SU-DHL-6 (cell line): ENCODE measurements around the gene PDPK1.

Source experiments
- H2AFZ ChIP-seq: fragments of 200-600 bp; sonication (generic); 2 replicates; pipeline ENCODE4 v1.6.1; 2014; ENCODE audit warnings: low read depth, mild to moderate bottlenecking, moderate library complexity, mixed read lengths, antibody characterized with exemption, low read length; ENCODE audit not compliant: severe bottlenecking
- H3F3A ChIP-seq: fragments of 200-600 bp; shearing (Covaris generic); 2 replicates; pipeline ENCODE4 v1.6.0; 2016; ENCODE audit warnings: antibody characterized with exemption, mild to moderate bottlenecking; ENCODE audit not compliant: insufficient read depth
- H3K27ac ChIP-seq: fragments of 200-600 bp; sonication (generic); 2 replicates; pipeline ENCODE4 v1.5.1; 2016; ENCODE audit warnings: low read depth, mild to moderate bottlenecking, low read length, moderate library complexity, mixed read lengths
- H3K27me3 ChIP-seq: fragments of 200-600 bp; sonication (generic), shearing (Covaris generic); 2 replicates; pipeline ENCODE4 v1.6.0; 2014; ENCODE audit warnings: mild to moderate bottlenecking, low read length
- H3K36me3 ChIP-seq: fragments of 200-600 bp; sonication (generic); 2 replicates; pipeline ENCODE4 v1.6.1; 2014; ENCODE audit warnings: mild to moderate bottlenecking, low read length, mixed read lengths
- H3K4me2 ChIP-seq: fragments of 300-600, 200-600 bp; shearing (Covaris generic), sonication (generic); 2 replicates; pipeline ENCODE4 v1.6.0; 2014; ENCODE audit warnings: low read length, low read depth, mild to moderate bottlenecking; ENCODE audit not compliant: poor library complexity, severe bottlenecking
- H3K4me3 ChIP-seq: fragments of 200-600 bp; sonication (generic); 2 replicates; pipeline ENCODE4 v1.5.1; 2014; ENCODE audit warnings: antibody characterized with exemption, low read length, mild to moderate bottlenecking, mixed read lengths; ENCODE audit not compliant: insufficient read depth, poor library complexity, severe bottlenecking
- H3K79me2 ChIP-seq: fragments of 200-600 bp; sonication (generic); 2 replicates; pipeline ENCODE4 v1.6.1; 2014; ENCODE audit warnings: mild to moderate bottlenecking, low read length, moderate library complexity; ENCODE audit not compliant: insufficient read depth
- H3K9ac ChIP-seq: fragments of 200-600 bp; sonication (generic); 2 replicates; pipeline ENCODE4 v1.7.0; 2014; ENCODE audit warnings: mild to moderate bottlenecking, low read length
- H3K9me2 ChIP-seq: fragments of 200-600 bp; sonication (generic); replicated peaks from 2 replicates; pipeline ENCODE4 v1.6.1; 2014; ENCODE audit warnings: low read length; ENCODE audit not compliant: insufficient read depth
- H3K9me3 ChIP-seq: fragments of 200-600 bp; sonication (generic); 2 replicates; pipeline ENCODE4 v1.6.1; 2014; ENCODE audit warnings: low read length, mixed read lengths; ENCODE audit not compliant: insufficient read depth
- H4K20me1 ChIP-seq: fragments of 200-600 bp; sonication (generic); 2 replicates; pipeline ENCODE4 v1.6.1; 2014; ENCODE audit warnings: low read depth, mild to moderate bottlenecking, antibody characterized with exemption, low read length, moderate library complexity, mixed read lengths
- CTCF ChIP-seq: fragments of 200-600 bp; sonication (generic); IDR thresholded peaks from one replicate; pipeline ENCODE4 v1.5.1; 2017; ENCODE audit warnings: antibody characterized with exemption, mild to moderate bottlenecking, low read length, moderate library complexity; ENCODE audit not compliant: insufficient read depth, poor library complexity, severe bottlenecking
- EZH2phosphoT487 ChIP-seq: fragments of 200-600 bp; sonication (generic), shearing (Covaris generic); conservative IDR thresholded peaks from 2 replicates; pipeline ENCODE4 v1.6.1; 2018; ENCODE audit warnings: mild to moderate bottlenecking, antibody characterized with exemption, low read length, moderate library complexity, mixed read lengths

The PDPK1 gene

GRCh38 chr16:2584729-2585650 lies 47.2 kb downstream of the PDPK1 start:
- H3K9me3 ChIP-seq = no peaks in the 10 kb centered on the region
- no peak overlapping the region for H3K27ac ChIP-seq
- no peaks in the 10 kb centered on the region for H3K36me3 ChIP-seq
- no peak overlapping the region for H3K4me3 ChIP-seq
- no peak overlapping the region for H2AFZ ChIP-seq
- no peaks in the 10 kb centered on the region for H4K20me1 ChIP-seq
- no peaks in the 10 kb centered on the region for H3K9me2 ChIP-seq
- no peaks in the 10 kb centered on the region for H3K79me2 ChIP-seq
- H3F3A ChIP-seq = no peaks in the 10 kb centered on the region
- no peaks in the 10 kb centered on the region for H3K27me3 ChIP-seq
- H3K4me2 ChIP-seq = no peak overlapping the region
- H3K9ac ChIP-seq = no peak overlapping the region
- no peak for TF ChIP-seq CTCF

DNA sequence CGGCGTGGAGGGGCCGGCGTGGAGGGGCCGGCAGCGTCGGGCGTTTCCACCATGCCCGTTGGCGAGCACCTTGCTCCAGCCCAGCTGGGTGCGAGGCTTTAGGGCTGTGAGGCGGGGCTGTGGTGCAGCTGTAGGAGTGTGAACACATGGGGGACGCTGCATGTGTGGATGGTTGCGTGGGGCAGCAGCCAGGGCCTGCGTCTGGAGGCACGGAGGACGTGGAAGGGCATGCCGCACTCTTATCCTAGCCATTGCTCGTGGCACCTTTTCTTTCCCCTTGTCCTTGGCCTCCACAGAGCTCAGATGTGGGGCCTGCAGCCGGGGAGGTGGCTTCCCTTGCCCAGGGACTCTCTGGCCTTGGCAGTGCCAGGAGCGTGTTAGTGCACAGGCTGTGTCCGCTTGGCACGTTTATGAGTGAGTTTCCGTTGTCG lies 47.8 kb downstream of the PDPK1 start:
- H4K20me1 ChIP-seq = no peaks in the 10 kb centered on the region
- no peak overlapping the region for H3K4me3 ChIP-seq
- H3F3A ChIP-seq = no peaks in the 10 kb centered on the region
- TF ChIP-seq EZH2phosphoT487 = no peak
- no peak for TF ChIP-seq CTCF
- H3K9me3 ChIP-seq = no peaks in the 10 kb centered on the region
- no peaks in the 10 kb centered on the region for H3K79me2 ChIP-seq
- H2AFZ ChIP-seq = no peak overlapping the region
- H3K27me3 ChIP-seq = no peaks in the 10 kb centered on the region
- H3K9ac ChIP-seq = no peak overlapping the region
- H3K27ac ChIP-seq = no peak overlapping the region
- no peaks in the 10 kb centered on the region for H3K36me3 ChIP-seq
- no peak overlapping the region for H3K4me2 ChIP-seq
- H3K9me2 ChIP-seq = no peaks in the 10 kb centered on the region

DNA sequence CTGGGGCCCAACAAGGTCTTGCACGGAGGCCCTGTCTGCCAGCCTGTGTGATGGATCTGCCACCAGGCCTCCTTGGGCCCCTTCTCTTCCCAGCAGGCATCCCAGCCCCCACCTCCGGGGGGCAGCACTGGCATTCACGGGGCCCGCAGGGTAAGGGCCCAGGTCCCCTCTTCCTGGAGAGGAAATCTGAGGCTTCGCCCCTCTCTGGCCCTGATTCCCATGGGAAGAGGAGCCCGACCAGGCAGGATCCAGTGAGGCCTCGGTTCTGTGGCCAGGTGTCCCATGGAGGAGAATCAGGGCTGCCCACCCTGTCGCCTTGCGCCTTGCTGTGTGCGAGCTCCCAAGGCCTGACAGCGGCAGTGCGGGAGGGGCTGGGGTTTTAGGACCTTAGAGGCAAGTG lies 48.4 kb downstream of the PDPK1 start:
- Histone ChIP-seq H3K4me2 (no peak overlapping the region), H4K20me1 (no peaks in the 10 kb centered on the region), H3K36me3 (no peaks in the 10 kb centered on the region; the same call in 1 of the 2 replicates), H3K9ac (no peak overlapping the region), H3K27me3 (no peaks in the 10 kb centered on the region), H2AFZ (no peak overlapping the region), H3K9me3 (no peaks in the 10 kb centered on the region), H3K9me2 (no peaks in the 10 kb centered on the region), H3F3A (no peaks in the 10 kb centered on the region), H3K79me2 (no peaks in the 10 kb centered on the region), H3K27ac (no peak overlapping the region), H3K4me3 (no peak overlapping the region)
- TF ChIP-seq EZH2phosphoT487 = no peak

DNA sequence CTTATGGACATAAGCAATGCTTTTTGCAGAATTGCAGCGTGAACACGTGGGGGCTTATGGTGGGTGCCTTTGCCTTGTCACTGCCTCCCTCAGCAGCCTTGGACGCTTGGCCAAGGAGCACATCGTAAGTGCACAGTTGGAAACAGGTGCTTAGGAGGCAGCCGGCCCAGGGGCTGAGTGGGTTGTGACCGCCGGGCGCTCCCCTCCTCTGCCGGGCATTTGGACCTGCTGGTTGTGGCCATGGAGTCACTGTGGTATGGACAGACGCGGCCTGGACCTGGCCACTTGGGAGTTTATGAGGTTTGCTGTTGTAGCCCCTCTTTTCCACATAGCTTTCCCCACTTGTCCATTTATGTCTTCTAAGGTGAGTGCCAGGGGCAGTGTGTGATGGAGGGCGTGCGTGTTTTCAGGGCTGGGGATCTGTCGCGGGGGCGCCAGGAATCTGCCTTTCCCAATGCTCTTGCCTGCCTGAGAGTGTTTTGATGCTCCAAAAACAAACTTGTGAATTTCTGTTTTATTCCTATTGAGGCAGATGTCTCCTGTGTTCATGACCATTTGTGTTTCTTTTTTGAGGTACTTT lies 49.2 kb downstream of the PDPK1 start:
- Histone ChIP-seq H3K4me3 (no peak overlapping the region), H2AFZ (no peak overlapping the region), H3F3A (no peaks in the 10 kb centered on the region), H3K27me3 (no peaks in the 10 kb centered on the region), H3K36me3 (no peaks in the 10 kb centered on the region; the same call in 1 of the 2 replicates), H3K79me2 (no peaks in the 10 kb centered on the region), H3K9me3 (no peaks in the 10 kb centered on the region), H3K27ac (no peak overlapping the region), H3K4me2 (no peak overlapping the region), H3K9me2 (no peaks in the 10 kb centered on the region), H3K9ac (no peak overlapping the region), H4K20me1 (no peaks in the 10 kb centered on the region)
- TF ChIP-seq CTCF (no peak), EZH2phosphoT487 (no peak)
